Small intestine (tissue), 7 donors: ENCODE results near the gene RSAD1. TPM values are rescaled to one million over a fixed set of nuclear protein-coding genes. Genes with fewer than 3 reads are reported as not detected.

ENCODE experiments used
- DNase-seq, 2 donors: peaks; one replicate each; pipeline versions ENCODE4 v3.0.0 to v3.0.0-alpha.2; 2013
- FAIRE-seq: peaks from 2 replicates; lab custom pipeline; 2012; peaks lifted over from hg19 to GRCh38; lab: Jason Lieb, UNC
- H3K27ac ChIP-seq, 3 donors: one replicate each; pipeline ENCODE4 v1.5.1; 2013; ENCODE audit warnings: low read length in 2 of 3, mild to moderate bottlenecking in 2 of 3, control low read depth in 1 of 3, inconsistent platforms in 1 of 3, low read depth in 1 of 3, moderate library complexity in 1 of 3
- H3K27me3 ChIP-seq, 3 donors: one replicate each; pipeline ENCODE4 v1.6.1; 2013; ENCODE audit warnings: low read length in 3 of 3, inconsistent platforms in 1 of 3; ENCODE audit not compliant: control insufficient read depth in 3 of 3, insufficient read depth in 3 of 3
- H3K36me3 ChIP-seq, 3 donors: one replicate each; pipeline ENCODE4 v1.6.1; 2013; ENCODE audit warnings: low read length in 3 of 3, inconsistent platforms in 1 of 3, low read depth in 1 of 3, mild to moderate bottlenecking in 1 of 3, moderate library complexity in 1 of 3; ENCODE audit not compliant: control insufficient read depth in 3 of 3, insufficient read depth in 2 of 3
- H3K4me1 ChIP-seq, 3 donors: one replicate each; pipeline ENCODE4 v1.6.1; 2013; ENCODE audit warnings: low read length in 2 of 3, inconsistent platforms in 1 of 3, low read depth in 1 of 3, mild to moderate bottlenecking in 1 of 3, moderate library complexity in 1 of 3; ENCODE audit not compliant: control insufficient read depth in 3 of 3, insufficient read depth in 2 of 3
- H3K4me3 ChIP-seq, 3 donors: one replicate each; pipeline ENCODE4 v1.5.1; 2013; ENCODE audit warnings: low read length in 3 of 3, control low read depth in 1 of 3, inconsistent platforms in 1 of 3, low read depth in 1 of 3, mild to moderate bottlenecking in 1 of 3, moderate library complexity in 1 of 3
- H3K9me3 ChIP-seq, 2 donors: one replicate each; pipeline ENCODE4 v1.6.1; 2013; ENCODE audit warnings: low read depth in 1 of 2, low read length in 1 of 2; ENCODE audit not compliant: control insufficient read depth in 2 of 2, insufficient read depth in 1 of 2
- WGBS, 3 donors: extraction: QIAGEN DNeasy Blood & Tissue Kit; methylation state at CpG; one replicate each; pipeline ENCODE4 v1.1.7; 2013; 5-methylcytosine and 5-hydroxymethylcytosine counted together
- polyA plus RNA-seq, 4 donors: library from polyadenylated mRNA; stranded (reverse) in 3 of 4; unstranded in 1 of 4; fragments of 200-250 nt in 3 of 4; fragments of 120-200 nt in 1 of 4; gene quantifications; one replicate each; pipeline versions ENCODE4 v1.2.1 to v1.2.3, GENCODE V29; 2013
- donor health status: healthy with polysubstance abuse.
- donor health status: control.
- donor health status: control.
- donor health status: Bipolar disorder and iron deficiency.
- donor health status: healthy.

The RSAD1 gene
- polyA plus RNA-seq, 4 donors, result 18.1 to 36.4 (median 19.5) TPM

DNA sequence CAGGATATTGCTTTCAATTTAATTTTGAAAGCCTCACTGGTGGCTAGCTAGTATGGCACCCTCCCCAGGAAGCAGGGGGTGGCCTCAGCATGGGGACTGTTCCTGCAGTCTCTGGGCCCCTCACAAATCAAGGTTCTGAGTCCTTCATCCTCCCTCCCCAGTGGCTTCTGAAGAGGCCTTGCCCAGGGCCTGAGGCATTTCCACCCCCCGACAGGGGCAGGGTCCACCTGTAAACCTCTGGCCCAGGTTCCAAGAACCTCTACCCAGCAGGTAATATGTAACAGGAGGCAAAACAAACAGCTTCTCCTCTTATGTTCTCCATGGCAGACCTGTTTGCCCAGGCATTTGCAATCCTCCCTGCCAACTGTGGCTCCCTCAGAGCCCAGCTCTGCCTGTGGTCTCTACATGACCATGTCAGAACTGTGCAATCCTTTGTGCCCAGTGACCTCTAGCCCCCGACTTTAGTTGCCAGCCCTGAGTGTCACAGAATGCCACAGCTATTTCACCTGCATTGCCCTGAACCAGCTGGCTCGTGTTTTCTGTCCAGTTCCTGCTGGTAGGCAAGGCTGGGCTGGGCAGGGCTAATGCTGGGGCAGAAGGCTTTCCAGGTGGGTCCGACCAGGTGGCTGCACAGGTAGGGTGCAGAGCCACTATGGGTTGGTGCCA, 38.4 kb upstream of the RSAD1 start:
- peak; percentile 72 to 84 for DNase-seq
- Histone ChIP-seq H3K4me1 (peaks cover 0 to 40% (median 0%) of the 10 kb centered on the region in 3 donors), H3K36me3 (peaks cover 0 to 28% (median 0%) of the 10 kb centered on the region in 3 donors), H3K4me3 (no peak overlapping the region), H3K9me3 (no peaks in the 10 kb centered on the region), H3K27ac (peak overlapping the region in 2 of 3 donors; percentile 56 to 73), H3K27me3 (no peaks in the 10 kb centered on the region)
- 24 to 65% (median 30%) methylated on average over 4 of the region's 4 CpGs for WGBS, 3 donors
- no peak for FAIRE-seq

DNA sequence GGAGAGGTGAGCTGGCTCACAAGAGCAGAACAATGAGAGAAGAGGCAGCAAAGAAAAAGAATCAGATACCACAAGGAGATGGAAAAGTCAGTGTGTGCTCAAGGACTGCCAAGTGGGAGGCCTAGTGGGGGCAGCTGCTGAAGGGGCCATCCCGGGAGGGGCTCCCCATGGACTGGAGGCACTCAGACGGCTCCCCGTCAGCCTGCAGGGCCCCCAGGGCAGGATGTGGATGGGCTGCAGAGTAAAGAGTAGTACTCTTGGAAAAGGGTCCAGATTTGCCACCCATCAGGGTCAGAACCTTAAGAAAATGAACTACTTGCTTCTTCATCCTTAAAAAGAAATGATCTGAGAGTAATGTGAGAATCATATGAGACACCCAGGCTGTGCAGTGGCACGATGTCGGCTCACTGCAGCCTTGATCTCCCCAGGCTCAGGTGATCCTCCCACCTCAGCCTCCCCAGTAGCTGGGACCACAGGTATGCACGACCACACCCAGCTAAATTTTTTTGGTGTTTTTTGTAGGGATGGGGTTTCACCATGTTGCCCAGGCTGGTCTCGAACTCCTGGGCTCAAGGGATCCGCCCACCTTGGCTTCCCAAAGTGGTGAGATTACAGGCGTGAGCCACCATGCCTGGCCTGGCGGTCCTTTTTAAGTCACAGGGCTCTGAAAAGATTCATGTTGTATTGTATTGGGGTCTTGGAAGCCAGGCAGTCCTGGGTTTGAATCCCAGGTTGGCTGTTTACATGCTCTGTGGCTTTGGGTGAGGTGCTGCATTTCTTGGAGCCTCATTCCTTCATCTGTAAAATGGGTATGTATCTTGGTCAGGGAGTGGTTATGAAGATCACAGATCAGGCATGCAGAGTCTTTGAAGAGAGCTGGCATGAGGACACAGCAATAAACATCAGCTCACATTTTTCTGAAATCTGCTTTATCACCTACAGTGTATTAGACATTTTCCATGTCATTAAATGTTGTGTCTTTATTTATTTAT, 37.5 kb upstream of the RSAD1 start:
- Histone ChIP-seq H3K27ac (peak overlapping the region in 2 of 3 donors; percentile 56 to 73), H3K27me3 (no peaks in the 10 kb centered on the region), H3K4me3 (no peak overlapping the region), H3K4me1 (peaks cover 0 to 40% (median 0%) of the 10 kb centered on the region in 3 donors), H3K9me3 (no peaks in the 10 kb centered on the region), H3K36me3 (peaks cover 0 to 23% (median 0%) of the 10 kb centered on the region in 3 donors)
- FAIRE-seq (no peak), DNase-seq (no peak)
- 62 to 87% (median 75%) methylated on average over 10 of the region's 10 CpGs for WGBS, 3 donors

DNA sequence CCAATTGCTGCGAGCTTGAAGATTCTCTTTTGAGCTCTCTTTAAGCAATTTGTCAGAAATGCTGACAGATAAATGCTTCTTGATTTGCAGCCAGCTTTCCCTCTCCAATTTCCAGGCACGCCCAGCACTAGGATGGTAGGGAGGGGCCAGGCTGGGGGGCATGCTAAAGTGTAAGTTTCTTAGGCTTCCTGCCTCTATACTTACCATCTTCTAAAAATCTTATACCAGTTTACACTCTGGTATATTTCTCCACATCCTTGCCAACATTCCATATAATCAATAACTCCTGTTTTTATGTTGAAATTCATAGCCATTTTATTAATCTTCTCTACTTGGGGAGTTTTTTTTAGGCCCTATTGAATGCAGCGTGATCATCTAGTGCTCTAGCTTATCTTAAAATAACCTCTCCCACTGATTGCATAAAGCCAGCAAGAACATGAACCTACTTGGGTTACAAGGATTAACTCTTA, 35.1 kb upstream of the RSAD1 start:
- Histone ChIP-seq H3K9me3 (no peaks in the 10 kb centered on the region), H3K27me3 (no peaks in the 10 kb centered on the region), H3K4me3 (no peak overlapping the region), H3K27ac (peak overlapping the region in 1 of 3 donors; percentile 19), H3K36me3 (peaks cover 0 to 16% (median 0%) of the 10 kb centered on the region in 3 donors), H3K4me1 (peaks cover 0 to 49% (median 0%) of the 10 kb centered on the region in 3 donors)
- 7 to 36% (median 23%) methylated on average over 3 of the region's 3 CpGs for WGBS, 3 donors
- FAIRE-seq, result no peak
- peak; percentile 43 to 54 for DNase-seq

- no peak overlapping the region for H3K27ac ChIP-seq
- no peaks in the 10 kb centered on the region for H3K27me3 ChIP-seq
- no peak overlapping the region for H3K4me3 ChIP-seq
- H3K36me3 ChIP-seq, result peaks cover 0 to 8% (median 0%) of the 10 kb centered on the region in 3 donors
- WGBS, 3 donors, result 90 to 92% (median 91%) methylated on average over 6 of the region's 6 CpGs
- H3K4me1 ChIP-seq, result peaks cover 0 to 42% (median 0%) of the 10 kb centered on the region in 3 donors
- DNase-seq, result no peak
- H3K9me3 ChIP-seq, result no peaks in the 10 kb centered on the region
- FAIRE-seq, result no peak
Observed at GRCh38 chr17:50444841-50445715, 33.6 kb upstream of the RSAD1 start.

GRCh38 chr17:50445730-50446325, 32.8 kb upstream of the RSAD1 start:
- no peak overlapping the region for H3K4me3 ChIP-seq
- no peak for FAIRE-seq
- no peak overlapping the region for H3K27ac ChIP-seq
- H3K9me3 ChIP-seq, result no peaks in the 10 kb centered on the region
- H3K4me1 ChIP-seq, result peaks cover 0 to 34% (median 0%) of the 10 kb centered on the region in 3 donors
- no peaks in the 10 kb centered on the region for H3K27me3 ChIP-seq
- peaks cover 0 to 3% (median 0%) of the 10 kb centered on the region in 3 donors for H3K36me3 ChIP-seq
- 43 to 57% (median 50%) methylated on average over 1 of the region's 1 CpG for WGBS, 3 donors
- DNase-seq, result no peak

DNA sequence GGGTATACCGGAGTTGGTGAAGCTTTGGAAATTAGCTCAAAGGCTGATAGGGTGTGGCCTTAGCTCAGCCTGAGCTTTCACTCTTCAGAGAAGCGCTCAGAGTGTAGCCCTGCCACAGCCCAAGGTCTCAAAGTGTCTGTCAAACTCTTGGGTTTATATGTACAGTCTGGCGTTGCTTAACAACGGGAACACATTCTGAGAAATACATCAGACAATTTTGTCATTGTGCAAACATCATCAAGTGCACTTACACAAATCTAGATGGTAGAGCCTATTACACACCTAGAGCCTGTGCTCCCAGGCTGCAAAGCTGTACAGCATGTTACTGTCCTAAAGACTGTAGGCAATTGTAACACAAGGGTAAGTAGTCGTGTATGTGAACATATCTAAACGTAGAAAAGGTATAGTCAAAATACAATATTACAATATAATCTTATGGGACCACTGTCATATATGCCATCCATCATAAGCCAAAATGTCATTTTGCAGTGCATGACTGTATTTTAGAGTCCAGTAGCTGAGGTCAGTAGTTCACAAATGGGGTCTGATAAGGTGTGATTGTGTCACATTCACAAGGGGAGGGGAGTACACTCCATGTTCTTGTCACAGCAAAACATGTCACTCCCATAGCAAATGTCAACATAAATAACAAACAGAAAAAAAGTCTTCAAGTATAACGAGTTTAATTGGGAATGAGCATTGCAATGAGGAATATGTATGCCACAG, 30.6 kb upstream of the RSAD1 start:
- 54 to 77% (median 58%) methylated on average over 7 of the region's 7 CpGs for WGBS, 3 donors
- no peaks in the 10 kb centered on the region for H3K27me3 ChIP-seq
- no peaks in the 10 kb centered on the region for H3K9me3 ChIP-seq
- H3K27ac ChIP-seq, result peak overlapping the region in 1 of 3 donors; percentile 55
- peaks cover 0 to 20% (median 0%) of the 10 kb centered on the region in 3 donors for H3K4me1 ChIP-seq
- FAIRE-seq (no peak), DNase-seq (peak; percentile 65 to 80)
- no peak overlapping the region for H3K4me3 ChIP-seq
- peaks cover 0 to 3% (median 0%) of the 10 kb centered on the region in 3 donors for H3K36me3 ChIP-seq

DNA sequence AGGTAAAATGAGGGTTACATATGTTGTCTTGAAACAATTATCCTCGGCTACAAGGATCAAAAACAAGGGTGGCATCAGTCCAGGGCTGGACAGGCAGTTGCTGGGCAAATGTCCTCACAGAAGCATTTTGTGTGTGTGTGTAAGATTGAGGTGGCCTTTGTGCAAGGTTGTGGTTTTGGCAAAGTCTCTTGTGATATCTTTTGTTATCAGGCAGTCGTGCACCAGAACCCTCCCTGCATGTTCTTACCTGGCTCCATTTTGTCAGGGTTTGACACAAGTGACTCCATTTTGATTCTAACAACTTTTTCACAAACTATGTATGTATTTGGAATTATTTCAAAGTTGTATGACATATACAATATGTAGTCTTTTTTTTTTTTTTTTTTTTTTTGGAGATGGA, 30.0 kb upstream of the RSAD1 start:
- no peak for DNase-seq
- Histone ChIP-seq H3K9me3 (no peaks in the 10 kb centered on the region), H3K27me3 (no peaks in the 10 kb centered on the region), H3K4me1 (peaks cover 0 to 14% (median 0%) of the 10 kb centered on the region in 3 donors), H3K27ac (no peak overlapping the region), H3K4me3 (no peak overlapping the region), H3K36me3 (peaks cover 0 to 3% (median 0%) of the 10 kb centered on the region in 3 donors)
- FAIRE-seq, result no peak
- WGBS, 3 donors, result 47 to 81% (median 48%) methylated on average over 2 of the region's 2 CpGs
